A549 (cell line): ENCODE data around the gene CACNA1C.

Source experiments
- BHLHE40 ChIP-seq: IDR thresholded peaks from 2 replicates; pipeline ENCODE4 v1.6.1; 2012; ENCODE audit warnings: low read depth, low read length, inconsistent platforms
- CTCF ChIP-seq: fragments of >200 bp; sonication (Bioruptor Twin); formaldehyde crosslinking; IDR thresholded peaks from 3 replicates; pipeline ENCODE4 v1.5.1; 2016
- EP300 ChIP-seq, 2 experiments: fragments of >200 bp; sonication (Bioruptor Twin); formaldehyde crosslinking; IDR thresholded peaks; 2 replicates in 1 of 2; 3 replicates in 1 of 2; pipeline ENCODE4 v1.6.1; 2016 to 2017
- HDAC2 ChIP-seq: fragments of 200-600 bp; sonication (generic); IDR thresholded peaks from 2 replicates; pipeline ENCODE4 v1.6.1; 2016
- HOXB5 ChIP-seq: fragments of 250-450 bp; sonication (Bioruptor Pico); IDR thresholded peaks from 2 replicates; pipeline ENCODE4 v1.5.0; 2020; ENCODE audit warnings: mild to moderate bottlenecking, moderate library complexity
- MYC ChIP-seq: IDR thresholded peaks from 2 replicates; pipeline ENCODE4 v1.6.1; 2012; ENCODE audit warnings: mild to moderate bottlenecking, inconsistent platforms, low read length, improper control_type of control experiment, borderline replicate concordance
- POLR2A ChIP-seq: IDR thresholded peaks from 2 replicates; pipeline ENCODE4 v1.6.1; 2012; ENCODE audit warnings: mild to moderate bottlenecking, low read length
- RCOR1 ChIP-seq: fragments of 150-350 bp; IDR thresholded peaks from 2 replicates; pipeline ENCODE4 v1.6.1; 2014; ENCODE audit warnings: antibody characterized with exemption, low read length, low read depth
- TF ChIP-seq, protein P1 (sequence below): fragments of 200-600 bp; sonication (generic); IDR thresholded peaks from 2 replicates; pipeline ENCODE4 v1.6.1; 2016; ENCODE audit warnings: antibody characterized with exemption, mild to moderate bottlenecking, moderate library complexity
- TF ChIP-seq, protein P2 (sequence below): fragments of >200 bp; sonication (Bioruptor Twin); formaldehyde crosslinking; IDR thresholded peaks from 3 replicates; pipeline ENCODE4 v1.6.1; 2016

DNA sequence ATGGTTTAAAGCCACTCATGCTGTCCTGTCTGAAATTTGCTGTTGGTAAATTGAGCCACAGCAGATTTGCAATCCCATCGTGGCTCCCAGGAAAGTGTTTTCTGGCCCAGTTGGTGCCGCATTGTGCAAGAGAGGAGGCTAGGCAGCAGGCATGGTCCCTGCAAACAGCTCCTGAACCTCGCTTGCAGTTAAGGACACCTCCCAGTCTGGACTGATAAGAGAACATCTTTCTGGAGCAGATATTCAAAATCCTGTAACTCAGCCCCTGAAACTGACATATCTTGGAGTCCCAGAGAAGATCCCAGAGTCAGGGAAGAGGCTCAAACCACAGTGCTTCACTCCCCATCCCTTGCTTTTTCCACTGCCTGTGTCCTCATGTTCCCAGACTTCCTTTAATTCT, 413.4 kb downstream of the CACNA1C start:
- TF ChIP-seq, protein P1, sequence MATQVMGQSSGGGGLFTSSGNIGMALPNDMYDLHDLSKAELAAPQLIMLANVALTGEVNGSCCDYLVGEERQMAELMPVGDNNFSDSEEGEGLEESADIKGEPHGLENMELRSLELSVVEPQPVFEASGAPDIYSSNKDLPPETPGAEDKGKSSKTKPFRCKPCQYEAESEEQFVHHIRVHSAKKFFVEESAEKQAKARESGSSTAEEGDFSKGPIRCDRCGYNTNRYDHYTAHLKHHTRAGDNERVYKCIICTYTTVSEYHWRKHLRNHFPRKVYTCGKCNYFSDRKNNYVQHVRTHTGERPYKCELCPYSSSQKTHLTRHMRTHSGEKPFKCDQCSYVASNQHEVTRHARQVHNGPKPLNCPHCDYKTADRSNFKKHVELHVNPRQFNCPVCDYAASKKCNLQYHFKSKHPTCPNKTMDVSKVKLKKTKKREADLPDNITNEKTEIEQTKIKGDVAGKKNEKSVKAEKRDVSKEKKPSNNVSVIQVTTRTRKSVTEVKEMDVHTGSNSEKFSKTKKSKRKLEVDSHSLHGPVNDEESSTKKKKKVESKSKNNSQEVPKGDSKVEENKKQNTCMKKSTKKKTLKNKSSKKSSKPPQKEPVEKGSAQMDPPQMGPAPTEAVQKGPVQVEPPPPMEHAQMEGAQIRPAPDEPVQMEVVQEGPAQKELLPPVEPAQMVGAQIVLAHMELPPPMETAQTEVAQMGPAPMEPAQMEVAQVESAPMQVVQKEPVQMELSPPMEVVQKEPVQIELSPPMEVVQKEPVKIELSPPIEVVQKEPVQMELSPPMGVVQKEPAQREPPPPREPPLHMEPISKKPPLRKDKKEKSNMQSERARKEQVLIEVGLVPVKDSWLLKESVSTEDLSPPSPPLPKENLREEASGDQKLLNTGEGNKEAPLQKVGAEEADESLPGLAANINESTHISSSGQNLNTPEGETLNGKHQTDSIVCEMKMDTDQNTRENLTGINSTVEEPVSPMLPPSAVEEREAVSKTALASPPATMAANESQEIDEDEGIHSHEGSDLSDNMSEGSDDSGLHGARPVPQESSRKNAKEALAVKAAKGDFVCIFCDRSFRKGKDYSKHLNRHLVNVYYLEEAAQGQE = no peak
- TF ChIP-seq, protein P2, sequence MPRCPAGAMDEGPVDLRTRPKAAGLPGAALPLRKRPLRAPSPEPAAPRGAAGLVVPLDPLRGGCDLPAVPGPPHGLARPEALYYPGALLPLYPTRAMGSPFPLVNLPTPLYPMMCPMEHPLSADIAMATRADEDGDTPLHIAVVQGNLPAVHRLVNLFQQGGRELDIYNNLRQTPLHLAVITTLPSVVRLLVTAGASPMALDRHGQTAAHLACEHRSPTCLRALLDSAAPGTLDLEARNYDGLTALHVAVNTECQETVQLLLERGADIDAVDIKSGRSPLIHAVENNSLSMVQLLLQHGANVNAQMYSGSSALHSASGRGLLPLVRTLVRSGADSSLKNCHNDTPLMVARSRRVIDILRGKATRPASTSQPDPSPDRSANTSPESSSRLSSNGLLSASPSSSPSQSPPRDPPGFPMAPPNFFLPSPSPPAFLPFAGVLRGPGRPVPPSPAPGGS = no peak
- no peak for TF ChIP-seq POLR2A
- TF ChIP-seq CTCF = no peak
- no peak for TF ChIP-seq HDAC2
- TF ChIP-seq BHLHE40 = no peak
- TF ChIP-seq HOXB5 (CRISPR knock-in tag) = no peak
- no peak for TF ChIP-seq RCOR1
- no peak for TF ChIP-seq EP300 (IDR thresholded peaks at IDR 0.05)
- TF ChIP-seq MYC = no peak
